ENCODE measurements around the gene KRTAP27-1.

KRTAP27-1 gene

GRCh38 chr21:30354308-30355005 lies 17.0 kb upstream of the KRTAP27-1 start:
- Histone ChIP-seq H3K4me2 (ENCODE audit: low read length) (no peak overlapping the region), H3K27ac (no peak overlapping the region), H3K36me3 (ENCODE audit: control insufficient read depth, insufficient read depth, low read length) (no peaks in the 10 kb centered on the region), H3K9ac (no peak overlapping the region), H3K9me3 (ENCODE audit: control insufficient read depth, low read length) (no peaks in the 10 kb centered on the region), H3K4me1 (no peaks in the 10 kb centered on the region), H3K79me2 (no peaks in the 10 kb centered on the region), H3K27me3 (ENCODE audit: control insufficient read depth, insufficient read depth, low read length) (no peaks in the 10 kb centered on the region), H2AFZ (no peak overlapping the region), H3K4me3 (ENCODE audit: low read depth, low read length) (no peak overlapping the region)
- TF ChIP-seq CTCF (IDR thresholded peaks at IDR 0.05), result no peak

- H3K9ac ChIP-seq, result no peak overlapping the region
- no peaks in the 10 kb centered on the region for H3K9me3 ChIP-seq (ENCODE audit: control insufficient read depth, low read length)
- H2AFZ ChIP-seq, result no peak overlapping the region
- no peaks in the 10 kb centered on the region for H3K4me1 ChIP-seq
- H3K36me3 ChIP-seq (ENCODE audit: control insufficient read depth, insufficient read depth, low read length), result no peaks in the 10 kb centered on the region
- TF ChIP-seq CTCF (IDR thresholded peaks at IDR 0.05), result no peak
- no peak overlapping the region for H3K27ac ChIP-seq
- H3K4me3 ChIP-seq (ENCODE audit: low read depth, low read length), result no peak overlapping the region
- H3K4me2 ChIP-seq (ENCODE audit: low read length), result no peak overlapping the region
- no peaks in the 10 kb centered on the region for H3K79me2 ChIP-seq
- no peaks in the 10 kb centered on the region for H3K27me3 ChIP-seq (ENCODE audit: control insufficient read depth, insufficient read depth, low read length)
These were observed 14.0 kb upstream of the KRTAP27-1 start for GRCh38 chr21:30351534-30351933.

- H3K79me2 ChIP-seq, result no peaks in the 10 kb centered on the region
- H3K36me3 ChIP-seq (ENCODE audit: control insufficient read depth, insufficient read depth, low read length), result no peaks in the 10 kb centered on the region
- H3K9me3 ChIP-seq (ENCODE audit: control insufficient read depth, low read length), result no peaks in the 10 kb centered on the region
- H2AFZ ChIP-seq, result no peak overlapping the region
- H3K27ac ChIP-seq, result no peak overlapping the region
- H3K4me3 ChIP-seq (ENCODE audit: low read depth, low read length), result no peak overlapping the region
- no peak overlapping the region for H3K9ac ChIP-seq
- H3K4me2 ChIP-seq (ENCODE audit: low read length), result no peak overlapping the region
- H3K27me3 ChIP-seq (ENCODE audit: control insufficient read depth, insufficient read depth, low read length), result no peaks in the 10 kb centered on the region
- no peak for TF ChIP-seq CTCF (IDR thresholded peaks at IDR 0.05)
- H3K4me1 ChIP-seq, result no peaks in the 10 kb centered on the region
These were observed 12.1 kb upstream of the KRTAP27-1 start for GRCh38 chr21:30349572-30349971.

GRCh38 chr21:30348506-30348905 lies 11.0 kb upstream of the KRTAP27-1 start, which contains the start of gene KRTAP23-1:
Gene KRTAP23-1 (minus strand): TSS chr21:30348606. CDS start chr21:30348606, 0 bp downstream.
- Histone ChIP-seq H3K79me2 (no peaks in the 10 kb centered on the region), H3K27ac (no peak within 1 kb of the TSS), H3K9ac (no peak within 1 kb of the TSS), H2AFZ (no peak within 1 kb of the TSS), H3K36me3 (ENCODE audit: control insufficient read depth, insufficient read depth, low read length) (no peaks in the 10 kb centered on the region), H3K4me1 (no peaks in the 10 kb centered on the region), H3K4me3 (ENCODE audit: low read depth, low read length) (no peak within 1 kb of the TSS), H3K9me3 (ENCODE audit: control insufficient read depth, low read length) (no peaks in the 10 kb centered on the region), H3K27me3 (ENCODE audit: control insufficient read depth, insufficient read depth, low read length) (no peaks in the 10 kb centered on the region), H3K4me2 (ENCODE audit: low read length) (no peak within 1 kb of the TSS)
- TF ChIP-seq CTCF (IDR thresholded peaks at IDR 0.05), result no peak

GRCh38 chr21:30345014-30345413 lies 7.5 kb upstream of the KRTAP27-1 start:
- Histone ChIP-seq H3K27me3 (ENCODE audit: control insufficient read depth, insufficient read depth, low read length) (no peaks in the 10 kb centered on the region), H3K4me3 (ENCODE audit: low read depth, low read length) (no peak overlapping the region), H3K4me2 (ENCODE audit: low read length) (no peak overlapping the region), H3K4me1 (no peaks in the 10 kb centered on the region), H3K36me3 (ENCODE audit: control insufficient read depth, insufficient read depth, low read length) (no peaks in the 10 kb centered on the region), H3K27ac (no peak overlapping the region), H2AFZ (no peak overlapping the region), H3K79me2 (no peaks in the 10 kb centered on the region), H3K9ac (no peak overlapping the region), H3K9me3 (ENCODE audit: control insufficient read depth, low read length) (no peaks in the 10 kb centered on the region)
- no peak for TF ChIP-seq CTCF (IDR thresholded peaks at IDR 0.05)
